Frontal cortex (tissue), 4 donors: ENCODE data around the gene TCERG1L. TPM values are rescaled to one million over a fixed set of nuclear protein-coding genes. Genes with fewer than 3 reads are reported as not detected.
"Not testable (repeated sequence)": the region's sequence is repeated elsewhere in the genome, so short reads cannot be mapped to it uniquely, and the experiment has no call there.

ENCODE experiments used
- DNase-seq, 2 donors: peaks; one replicate each; pipeline ENCODE4 v3.0.0; 2012; ENCODE audit warnings: low spot score in 2 of 2
- FAIRE-seq: peaks from 2 replicates; lab custom pipeline; 2012; peaks lifted over from hg19 to GRCh38; lab: Jason Lieb, UNC
- total RNA-seq: library from RNA; depleted of rRNA; stranded (reverse); fragments of >200 nt; gene quantifications from one replicate; pipeline ENCODE4 v1.2.3, GENCODE V29; 2014
- donor health status: control.
- donor health status: control.
- donor health status: control.

The TCERG1L gene
- total RNA-seq, 1 donor from 2014 or later = 2.0 TPM

GRCh38 chr10:131155876-131156230, 155.7 kb downstream of the TCERG1L start:
- DNase-seq (no peak), FAIRE-seq (no peak)

- DNase-seq = no peak
- no peak for FAIRE-seq
Measured at GRCh38 chr10:131155218-131155875, 156.2 kb downstream of the TCERG1L start.

GRCh38 chr10:131154306-131155025, 157.1 kb downstream of the TCERG1L start:
- FAIRE-seq (no peak), DNase-seq (no peak)

GRCh38 chr10:131152456-131152855, 159.1 kb downstream of the TCERG1L start:
- not testable (repeated sequence) for DNase-seq, FAIRE-seq

- no peak for DNase-seq
- no peak for FAIRE-seq
Measured at GRCh38 chr10:131150126-131150525, 161.4 kb downstream of the TCERG1L start.

- no peak for DNase-seq
- no peak for FAIRE-seq
Measured at GRCh38 chr10:131149586-131149985, 161.9 kb downstream of the TCERG1L start.

GRCh38 chr10:131149111-131149510, 162.4 kb downstream of the TCERG1L start:
- FAIRE-seq = no peak

GRCh38 chr10:131148270-131148669, 163.3 kb downstream of the TCERG1L start:
- no peak for DNase-seq
- FAIRE-seq = no peak

More at GRCh38 chr10:131149111-131149510, 162.4 kb downstream of the TCERG1L start:
- DNase-seq = no peak

GRCh38 chr10:131147301-131147975, 164.1 kb downstream of the TCERG1L start:
- no peak for FAIRE-seq
- no peak for DNase-seq

GRCh38 chr10:131146790-131147189, 164.7 kb downstream of the TCERG1L start:
- DNase-seq (no peak), FAIRE-seq (no peak)

- FAIRE-seq (no peak), DNase-seq (no peak)
Measured at GRCh38 chr10:131145756-131146155, 165.8 kb downstream of the TCERG1L start.

GRCh38 chr10:131144711-131145375, 166.7 kb downstream of the TCERG1L start:
- DNase-seq (no peak), FAIRE-seq (no peak)

GRCh38 chr10:131144196-131144595, 167.3 kb downstream of the TCERG1L start:
- DNase-seq = no peak
- no peak for FAIRE-seq

GRCh38 chr10:131143425-131144165, 167.9 kb downstream of the TCERG1L start:
- FAIRE-seq = no peak
- DNase-seq = no peak

- DNase-seq = no peak
- FAIRE-seq = no peak
Measured at GRCh38 chr10:131142517-131143380, 168.8 kb downstream of the TCERG1L start.

- DNase-seq (no peak), FAIRE-seq (no peak)
Measured at GRCh38 chr10:131141645-131142516, 169.6 kb downstream of the TCERG1L start.

- FAIRE-seq = no peak
- no peak for DNase-seq
Measured at GRCh38 chr10:131141207-131141606, 170.3 kb downstream of the TCERG1L start.

- no peak for FAIRE-seq
- no peak for DNase-seq
Measured at GRCh38 chr10:131140606-131141005, 170.9 kb downstream of the TCERG1L start.
